ENCODE data around the gene PKD1.

DNA sequence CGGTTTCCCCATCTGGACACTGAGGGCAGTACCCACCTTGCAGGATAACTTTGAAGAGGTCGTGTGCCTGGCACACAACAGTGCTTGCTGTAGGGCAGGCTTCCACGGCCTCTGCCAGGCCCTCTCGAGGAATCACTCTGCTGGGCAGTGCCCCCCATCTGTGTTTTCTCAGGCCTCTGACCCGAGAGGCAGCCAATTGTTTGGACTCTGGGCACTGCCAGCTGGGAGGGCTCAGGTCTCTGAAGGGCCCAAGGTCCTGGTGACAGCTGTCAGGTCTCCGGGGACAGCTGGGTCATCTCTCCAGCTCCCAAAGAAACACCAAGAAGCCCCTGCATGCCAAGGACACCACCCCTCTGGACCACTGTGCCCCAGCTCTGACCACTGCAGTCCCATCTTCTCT lies 11.7 kb upstream of the PKD1 start:
- TF ChIP-seq, protein P1, sequence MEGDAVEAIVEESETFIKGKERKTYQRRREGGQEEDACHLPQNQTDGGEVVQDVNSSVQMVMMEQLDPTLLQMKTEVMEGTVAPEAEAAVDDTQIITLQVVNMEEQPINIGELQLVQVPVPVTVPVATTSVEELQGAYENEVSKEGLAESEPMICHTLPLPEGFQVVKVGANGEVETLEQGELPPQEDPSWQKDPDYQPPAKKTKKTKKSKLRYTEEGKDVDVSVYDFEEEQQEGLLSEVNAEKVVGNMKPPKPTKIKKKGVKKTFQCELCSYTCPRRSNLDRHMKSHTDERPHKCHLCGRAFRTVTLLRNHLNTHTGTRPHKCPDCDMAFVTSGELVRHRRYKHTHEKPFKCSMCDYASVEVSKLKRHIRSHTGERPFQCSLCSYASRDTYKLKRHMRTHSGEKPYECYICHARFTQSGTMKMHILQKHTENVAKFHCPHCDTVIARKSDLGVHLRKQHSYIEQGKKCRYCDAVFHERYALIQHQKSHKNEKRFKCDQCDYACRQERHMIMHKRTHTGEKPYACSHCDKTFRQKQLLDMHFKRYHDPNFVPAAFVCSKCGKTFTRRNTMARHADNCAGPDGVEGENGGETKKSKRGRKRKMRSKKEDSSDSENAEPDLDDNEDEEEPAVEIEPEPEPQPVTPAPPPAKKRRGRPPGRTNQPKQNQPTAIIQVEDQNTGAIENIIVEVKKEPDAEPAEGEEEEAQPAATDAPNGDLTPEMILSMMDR (IDR thresholded peaks at IDR 0.05) = no peak
- no peak for TF ChIP-seq EZH2 (IDR thresholded peaks at IDR 0.05; ENCODE audit: borderline replicate concordance, insufficient read depth, low read depth, low read length, poor library complexity, severe bottlenecking)

Data from B cell (primary cell).